GM23338 (cell line): ENCODE data around the gene EBI3. TPM values are rescaled to one million over a fixed set of nuclear protein-coding genes. Genes with fewer than 3 reads are reported as not detected.

Source experiments
- ATAC-seq: fragments of 200-7000 bp; cut with Tn5 transposase; 3 replicates; pipeline ENCODE4 v1.9.1; 2020
- DNase-seq: peaks from one replicate; pipeline ENCODE4 v3.0.0-alpha.2; 2015; ENCODE audit warnings: low spot score
- H2AFZ ChIP-seq: fragments of 200-600 bp; sonication (generic); 2 replicates; pipeline ENCODE4 v1.8.0; 2016; ENCODE audit warnings: antibody characterized with exemption, mild to moderate bottlenecking, moderate library complexity
- H3F3A ChIP-seq: fragments of 200-600 bp; sonication (generic); replicated peaks from 2 replicates; pipeline ENCODE4 v1.8.0; 2017; ENCODE audit warnings: antibody characterized with exemption, mixed run types, low read depth
- H3K27ac ChIP-seq: fragments of 200-600 bp; sonication (generic); 2 replicates; pipeline ENCODE4 v1.6.1; 2016; ENCODE audit warnings: low read depth
- H3K27me3 ChIP-seq: fragments of 200-600 bp; sonication (generic); 2 replicates; pipeline ENCODE4 v1.8.0; 2016; ENCODE audit warnings: mild to moderate bottlenecking, mixed run types, moderate library complexity; ENCODE audit not compliant: insufficient read depth
- H3K36me3 ChIP-seq: fragments of 200-600 bp; sonication (generic); 2 replicates; pipeline ENCODE4 v1.8.0; 2016; ENCODE audit warnings: mild to moderate bottlenecking; ENCODE audit not compliant: insufficient read depth
- H3K4me1 ChIP-seq: fragments of 200-600 bp; sonication (generic); 2 replicates; pipeline ENCODE4 v1.8.0; 2016; ENCODE audit warnings: mild to moderate bottlenecking, moderate library complexity; ENCODE audit not compliant: insufficient read depth
- H3K4me2 ChIP-seq: fragments of 200-600 bp; sonication (generic); 2 replicates; pipeline ENCODE4 v1.7.1; 2017; ENCODE audit warnings: mixed run types
- H3K4me3 ChIP-seq: fragments of 200-600 bp; sonication (generic); 2 replicates; pipeline ENCODE4 v1.6.1; 2016; ENCODE audit warnings: mixed run types
- H3K79me2 ChIP-seq: fragments of 200-600 bp; sonication (generic); replicated peaks from 2 replicates; pipeline ENCODE4 v1.8.0; 2017; ENCODE audit warnings: mild to moderate bottlenecking; ENCODE audit not compliant: insufficient read depth
- H3K9me2 ChIP-seq: fragments of 200-600 bp; sonication (generic); 2 replicates; pipeline ENCODE4 v1.8.0; 2017; ENCODE audit not compliant: insufficient read depth
- H4K20me1 ChIP-seq: fragments of 200-600 bp; sonication (generic); replicated peaks from 2 replicates; pipeline ENCODE4 v1.8.0; 2017; ENCODE audit warnings: mild to moderate bottlenecking; ENCODE audit not compliant: insufficient read depth
- H3K27ac Mint-ChIP-seq: 2 replicates; pipeline ENCODE4 v1.8.0; 2020; ENCODE audit warnings: inconsistent platforms, mild to moderate bottlenecking, moderate library complexity, mixed read lengths
- H3K27me3 Mint-ChIP-seq: 3 replicates; pipeline ENCODE4 v1.8.0; 2022; ENCODE audit warnings: low read depth, mild to moderate bottlenecking, moderate library complexity, mixed read lengths, inconsistent platforms; ENCODE audit not compliant: insufficient read depth, poor library complexity
- H3K36me3 Mint-ChIP-seq: 3 replicates; pipeline ENCODE4 v1.8.0; 2021; ENCODE audit warnings: low read depth, mild to moderate bottlenecking, inconsistent platforms, moderate library complexity, mixed read lengths
- H3K4me1 Mint-ChIP-seq: 3 replicates; pipeline ENCODE4 v1.8.0; 2020; ENCODE audit warnings: mild to moderate bottlenecking, inconsistent platforms, mixed read lengths
- H3K4me3 Mint-ChIP-seq: 3 replicates; pipeline ENCODE4 v1.8.0; 2021; ENCODE audit warnings: moderate library complexity, mild to moderate bottlenecking, inconsistent platforms, mixed read lengths
- H3K9me3 Mint-ChIP-seq: 3 replicates; pipeline ENCODE4 v1.8.0; 2020; ENCODE audit warnings: moderate library complexity, mild to moderate bottlenecking, inconsistent platforms, mixed read lengths
- CREB1 ChIP-seq: fragments of 250-450 bp; sonication (Bioruptor Pico); IDR thresholded peaks from 2 replicates; pipeline ENCODE4 v1.5.0; 2020; ENCODE audit warnings: low read depth, mild to moderate bottlenecking, moderate library complexity
- CTCF ChIP-seq, 2 experiments: fragments of 200-600 bp in 1 of 2; sonication (generic) in 1 of 2; conservative IDR thresholded peaks; 2 replicates each; pipeline versions ENCODE4 v1.5.1 to v1.6.1; 2016 to 2017; ENCODE audit warnings: antibody characterized with exemption in 2 of 2, low read depth in 2 of 2, mild to moderate bottlenecking in 2 of 2, moderate library complexity in 1 of 2
- ETS1 ChIP-seq: IDR thresholded peaks from 2 replicates; pipeline ENCODE4 v1.6.1; 2016; ENCODE audit warnings: antibody characterized with exemption
- EZH2 ChIP-seq: fragments of 200-600 bp; sonication (generic); IDR thresholded peaks from one replicate; pipeline ENCODE4 v1.8.0; 2017; ENCODE audit warnings: antibody characterized with exemption, mild to moderate bottlenecking, low read depth; ENCODE audit not compliant: unreplicated experiment
- EZH2phosphoT487 ChIP-seq: fragments of 200-600 bp; sonication (generic); IDR thresholded peaks from one replicate; pipeline ENCODE4 v1.8.1; 2018; ENCODE audit warnings: antibody characterized with exemption; ENCODE audit not compliant: unreplicated experiment
- JUNB ChIP-seq: IDR thresholded peaks from one replicate; pipeline ENCODE4 v1.6.1; 2016; ENCODE audit warnings: antibody characterized with exemption; ENCODE audit not compliant: unreplicated experiment
- NANOG ChIP-seq: IDR thresholded peaks from 2 replicates; pipeline ENCODE4 v1.6.1; 2016; ENCODE audit warnings: antibody characterized with exemption, borderline replicate concordance
- POLR2AphosphoS5 ChIP-seq: IDR thresholded peaks from 2 replicates; pipeline ENCODE4 v1.6.1; 2016; ENCODE audit warnings: antibody characterized with exemption, low read depth
- REST ChIP-seq: IDR thresholded peaks from one replicate; pipeline ENCODE4 v1.6.1; 2018; ENCODE audit warnings: antibody characterized with exemption; ENCODE audit not compliant: unreplicated experiment
- STAT1 ChIP-seq: IDR thresholded peaks from one replicate; pipeline ENCODE4 v1.6.1; 2016; ENCODE audit warnings: antibody characterized with exemption; ENCODE audit not compliant: unreplicated experiment
- ZNF114 ChIP-seq: fragments of 250-450 bp; sonication (Bioruptor Pico); IDR thresholded peaks from 2 replicates; pipeline ENCODE4 v1.5.0; 2020; ENCODE audit warnings: mild to moderate bottlenecking, moderate library complexity
- ZNF331 ChIP-seq: fragments of 250-450 bp; sonication (Bioruptor Pico); IDR thresholded peaks from 2 replicates; pipeline ENCODE4 v1.5.0; 2020; ENCODE audit warnings: low read depth, mild to moderate bottlenecking, moderate library complexity
- polyA plus RNA-seq: library from polyadenylated mRNA; unstranded; fragments of >200 nt; fragmentation: Nextera tagmentation; extraction: Ambion mirVana; gene quantifications from 2 replicates; pipeline ENCODE4 v1.2.1, GENCODE V29; 2016
- total RNA-seq: library from RNA; depleted of rRNA; stranded (reverse); fragments of >200 nt; shearing (Covaris generic); gene quantifications from 2 replicates; pipeline ENCODE4 v1.2.3, GENCODE V29; 2014

EBI3 gene
- total and polyA plus RNA-seq, 2 experiments from 2014 or later, result 0.52 to 1.4 TPM

GRCh38 chr19:4234142-4234861, 5.0 kb downstream of the EBI3 start (continued):
- TF ChIP-seq ETS1 (no peak), REST (no peak)

GRCh38 chr19:4234862-4235201, 5.5 kb downstream of the EBI3 start:
- Mint-ChIP-seq H3K36me3 (no peaks in the 10 kb centered on the region), H3K4me1 (no peaks in the 10 kb centered on the region), H3K9me3 (no peaks in the 10 kb centered on the region), H3K27me3 (peaks cover 12% of the 10 kb centered on the region), H3K27ac (no peak overlapping the region), H3K4me3 (no peak overlapping the region)
- Histone ChIP-seq H3K79me2 (no peaks in the 10 kb centered on the region), H3K4me3 (no peak overlapping the region), H3K27me3 (no peaks in the 10 kb centered on the region), H2AFZ (no peak overlapping the region), H3K36me3 (no peaks in the 10 kb centered on the region), H3F3A (0 out of 2 replicates have a peak, but pooled peaks cover 3% of the 10 kb centered on the region), H3K4me1 (no peaks in the 10 kb centered on the region), H3K4me2 (no peak overlapping the region), H4K20me1 (no peaks in the 10 kb centered on the region), H3K9me2 (no peaks in the 10 kb centered on the region), H3K27ac (no peak overlapping the region)
- no peak for ATAC-seq
- DNase-seq, result no peak
- no peak for TF ChIP-seq ETS1
- no peak for TF ChIP-seq CREB1
- TF ChIP-seq STAT1, result no peak
- no peak for TF ChIP-seq JUNB
- no peak for TF ChIP-seq POLR2AphosphoS5
- no peak for TF ChIP-seq EZH2phosphoT487
- TF ChIP-seq REST, result no peak
- TF ChIP-seq CTCF (conservative IDR thresholded peaks at IDR 0.05; ENCODE audit: low read depth in 2 of 2), result no peak
- TF ChIP-seq ZNF114 (CRISPR knock-in tag), result no peak
- no peak for TF ChIP-seq EZH2
- no peak for TF ChIP-seq NANOG
- TF ChIP-seq ZNF331, result no peak
